Activated T-helper 17 cell treated with anti-CD3 and anti-CD28 coated beads, Interleukin-2, amount 50 U/mL, for 72 hours (primary cell): ENCODE results near the gene GALNT2. TPM values are rescaled to one million over a fixed set of nuclear protein-coding genes. Genes with fewer than 3 reads are reported as not detected.

ENCODE experiments used
- ATAC-seq: fragments of 150-1000 bp; cut with Tn5 transposase; replicated peaks from 2 replicates; pipeline ENCODE4 v1.10.0; 2021; ENCODE audit warnings: mild to moderate bottlenecking, moderate library complexity
- H3K27ac Mint-ChIP-seq: one replicate; pipeline ENCODE4 v1.8.0; 2022; ENCODE audit warnings: mixed read lengths
- H3K27me3 Mint-ChIP-seq: one replicate; pipeline ENCODE4 v1.8.0; 2022; ENCODE audit warnings: mixed read lengths
- H3K36me3 Mint-ChIP-seq: one replicate; pipeline ENCODE4 v1.8.0; 2022; ENCODE audit warnings: low read depth, mild to moderate bottlenecking, mixed read lengths
- H3K4me1 Mint-ChIP-seq: one replicate; pipeline ENCODE4 v1.8.0; 2022; ENCODE audit warnings: mixed read lengths
- H3K4me3 Mint-ChIP-seq: one replicate; pipeline ENCODE4 v1.8.0; 2022; ENCODE audit warnings: mild to moderate bottlenecking, mixed read lengths
- H3K9me3 Mint-ChIP-seq: one replicate; pipeline ENCODE4 v1.8.0; 2022; ENCODE audit warnings: mixed read lengths
- total RNA-seq, 2 donors: library from RNA; stranded (reverse); gene quantifications; one replicate each; pipeline ENCODE4 v1.2.3, GENCODE V29; 2022

The GALNT2 gene
- total RNA-seq, 2 donors from 2014 or later = 49.7 to 53.6 TPM

DNA sequence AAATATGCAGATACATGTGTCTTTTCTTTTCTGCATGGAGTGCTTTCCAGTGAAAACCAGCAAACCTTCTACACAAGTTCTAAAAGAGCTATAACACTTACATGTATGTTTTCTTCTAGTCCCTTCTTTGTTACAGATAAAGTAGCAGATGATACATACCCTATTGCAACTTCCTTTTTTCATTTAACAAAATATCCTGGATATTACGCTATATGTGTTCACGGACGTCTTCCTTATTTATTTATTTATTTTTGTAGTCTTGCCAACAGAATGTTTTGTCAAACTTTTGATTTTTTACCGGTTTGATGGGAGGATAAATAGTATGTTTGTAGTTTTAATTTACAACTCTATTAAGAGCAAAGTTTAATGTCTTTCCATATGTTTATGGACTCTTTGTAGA, 5.2 kb upstream of the GALNT2 start:
- Mint-ChIP-seq H3K36me3 (no peaks in the 10 kb centered on the region), H3K9me3 (peaks cover 3% of the 10 kb centered on the region), H3K27ac (no peak overlapping the region), H3K4me1 (no peaks in the 10 kb centered on the region), H3K27me3 (peaks cover 15% of the 10 kb centered on the region), H3K4me3 (no peak overlapping the region)
- ATAC-seq = no peak

DNA sequence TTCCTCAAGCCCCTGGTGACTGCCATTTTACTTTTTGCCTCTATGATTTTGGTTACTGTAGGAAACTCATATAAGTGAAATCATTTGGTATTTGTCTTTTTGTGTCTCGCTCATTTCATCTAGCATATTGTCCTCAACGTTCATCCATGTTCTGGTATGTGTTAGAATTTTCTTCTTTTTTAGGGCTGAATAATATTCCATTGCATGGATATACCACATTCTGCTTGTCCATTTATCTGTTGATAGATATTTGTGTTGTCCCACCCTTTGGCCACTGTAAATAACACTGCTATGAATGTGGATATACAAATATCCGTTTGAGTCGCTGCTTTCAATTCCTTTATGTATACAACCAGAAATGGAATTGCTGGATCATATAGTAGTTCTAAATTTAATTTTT, 4.5 kb upstream of the GALNT2 start:
- H3K27ac Mint-ChIP-seq = no peak overlapping the region
- peaks cover 3% of the 10 kb centered on the region for H3K9me3 Mint-ChIP-seq
- no peak overlapping the region for H3K4me3 Mint-ChIP-seq
- H3K36me3 Mint-ChIP-seq = no peaks in the 10 kb centered on the region
- no peaks in the 10 kb centered on the region for H3K4me1 Mint-ChIP-seq
- peaks cover 10% of the 10 kb centered on the region for H3K27me3 Mint-ChIP-seq
- no peak for ATAC-seq

DNA sequence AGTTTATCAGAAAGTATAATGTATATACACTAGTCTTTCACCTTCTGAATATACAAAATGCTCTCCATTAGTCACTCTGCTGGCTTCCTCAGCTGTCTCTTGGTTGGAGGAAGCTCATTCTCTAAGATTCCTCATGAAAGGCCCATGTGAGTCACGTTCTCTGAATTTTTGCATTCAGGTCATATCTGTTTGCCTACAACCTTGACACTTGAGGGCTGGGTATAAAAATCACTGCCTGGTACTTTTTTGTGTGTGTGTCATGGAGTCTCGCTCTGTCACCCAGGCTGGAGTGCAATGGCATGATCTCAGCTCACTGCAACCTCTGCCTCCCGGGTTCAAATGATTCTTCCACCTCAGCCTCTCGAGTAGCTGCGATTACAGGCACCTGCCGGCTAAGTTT, 2.8 kb upstream of the GALNT2 start:
- Mint-ChIP-seq H3K4me3 (no peak overlapping the region), H3K9me3 (peaks cover 3% of the 10 kb centered on the region), H3K36me3 (peaks cover 11% of the 10 kb centered on the region), H3K27me3 (peaks cover 4% of the 10 kb centered on the region), H3K4me1 (peaks cover 7% of the 10 kb centered on the region), H3K27ac (no peak overlapping the region)
- ATAC-seq = peak; percentile 18

DNA sequence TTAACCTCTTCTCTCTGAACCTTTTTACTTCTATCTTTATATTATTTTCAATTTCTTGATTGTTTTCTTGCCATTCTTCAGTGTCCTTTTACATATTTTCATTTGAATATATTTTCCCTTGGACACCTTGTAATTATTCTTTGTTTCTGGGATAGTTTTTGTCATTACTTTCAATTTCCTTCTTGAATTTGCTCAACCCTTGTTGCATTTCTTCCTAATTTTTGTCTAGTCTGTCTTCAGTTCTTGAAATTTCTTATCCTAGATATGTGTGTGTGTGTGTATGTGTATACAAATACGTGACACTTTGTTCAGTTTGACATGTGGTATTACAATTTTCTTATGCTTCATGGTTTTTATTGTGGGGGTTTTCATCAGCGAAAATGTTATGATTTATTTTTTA, 1.9 kb upstream of the GALNT2 start:
- Mint-ChIP-seq H3K27me3 (peaks cover 3% of the 10 kb centered on the region), H3K4me1 (peaks cover 13% of the 10 kb centered on the region), H3K27ac (no peak overlapping the region), H3K4me3 (no peak overlapping the region), H3K36me3 (peaks cover 12% of the 10 kb centered on the region), H3K9me3 (peaks cover 3% of the 10 kb centered on the region)
- ATAC-seq = no peak

DNA sequence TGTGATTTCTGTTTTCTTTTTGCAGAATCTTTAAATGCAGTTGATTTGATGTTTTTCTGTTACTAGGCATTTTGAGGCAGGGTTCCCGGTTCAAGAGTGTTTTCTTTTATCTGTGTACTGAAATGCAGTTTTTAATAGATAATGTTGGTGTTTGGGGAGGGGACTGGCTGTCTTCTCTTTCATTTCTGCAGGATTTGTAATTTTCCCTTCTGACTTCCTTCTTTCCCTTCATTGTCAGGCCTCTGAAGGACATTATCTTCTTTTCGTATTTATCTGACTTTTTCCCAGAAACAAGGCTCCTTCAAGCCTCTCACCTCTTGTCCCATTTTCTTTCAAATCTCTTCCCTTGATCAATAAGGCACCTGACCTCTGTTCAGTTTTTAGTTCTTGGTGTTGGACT, 1.5 kb upstream of the GALNT2 start:
- peaks cover 16% of the 10 kb centered on the region for H3K4me1 Mint-ChIP-seq
- H3K4me3 Mint-ChIP-seq = no peak overlapping the region
- peaks cover 3% of the 10 kb centered on the region for H3K9me3 Mint-ChIP-seq
- H3K27me3 Mint-ChIP-seq = peaks cover 3% of the 10 kb centered on the region
- peaks cover 12% of the 10 kb centered on the region for H3K36me3 Mint-ChIP-seq
- no peak for ATAC-seq
- peak overlapping the region; percentile 74 for H3K27ac Mint-ChIP-seq

DNA sequence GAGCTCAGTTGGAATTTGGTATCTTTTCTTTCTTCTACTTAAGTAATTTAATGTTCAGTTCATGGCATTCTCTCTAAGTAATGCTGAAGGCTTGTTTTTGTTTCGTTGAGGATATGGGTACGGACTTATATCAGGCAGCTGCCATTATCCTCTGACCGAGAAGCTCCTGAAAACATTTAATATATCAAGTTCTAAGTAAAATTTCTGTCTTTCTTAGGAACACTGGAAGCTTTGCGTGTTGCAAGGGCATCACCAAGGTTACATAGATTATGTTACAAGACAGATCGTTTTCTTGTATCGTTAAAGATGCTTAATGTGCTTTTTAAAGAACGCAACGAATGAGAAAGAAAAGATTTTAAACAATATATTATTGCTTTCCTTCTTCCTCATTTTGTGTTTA, 1.0 kb upstream of the GALNT2 start:
- H3K27ac Mint-ChIP-seq = peak overlapping the region; percentile 74
- peak overlapping the region; percentile 75 for H3K4me3 Mint-ChIP-seq
- H3K4me1 Mint-ChIP-seq = peaks cover 20% of the 10 kb centered on the region
- peaks cover 3% of the 10 kb centered on the region for H3K9me3 Mint-ChIP-seq
- H3K36me3 Mint-ChIP-seq = peaks cover 12% of the 10 kb centered on the region
- no peaks in the 10 kb centered on the region for H3K27me3 Mint-ChIP-seq
- no peak for ATAC-seq

DNA sequence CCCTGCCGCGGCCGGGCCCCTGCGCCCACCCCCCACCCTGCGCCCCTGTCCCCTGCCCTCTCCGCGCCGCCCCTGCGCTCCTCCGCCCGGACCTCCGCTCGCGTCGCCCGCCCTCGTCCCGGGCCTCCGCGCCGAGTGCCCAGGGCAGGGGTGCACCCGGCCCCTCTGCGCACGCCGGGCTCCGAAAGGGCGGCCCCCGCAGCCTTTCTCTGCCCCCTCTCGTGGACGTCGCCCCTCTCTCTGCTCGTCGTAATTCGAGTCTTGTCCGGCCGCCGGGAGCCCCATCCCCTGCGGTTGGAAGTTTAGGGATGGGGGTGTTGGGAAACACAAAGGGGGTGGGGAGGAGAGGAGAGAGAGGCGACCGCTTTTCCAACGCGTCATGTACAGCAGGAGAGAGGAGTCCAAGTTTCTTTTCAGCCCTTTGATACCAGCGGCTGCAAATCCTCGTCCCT, 407 bp downstream of the GALNT2 start:
- H3K9me3 Mint-ChIP-seq = peaks cover 2% of the 10 kb centered on the region
- peaks cover 12% of the 10 kb centered on the region for H3K36me3 Mint-ChIP-seq
- peaks cover 26% of the 10 kb centered on the region for H3K4me1 Mint-ChIP-seq
- ATAC-seq = peak; percentile 18
- peak overlapping the region; percentile 90 for H3K4me3 Mint-ChIP-seq
- peak overlapping the region; percentile 77 for H3K27ac Mint-ChIP-seq
- H3K27me3 Mint-ChIP-seq = no peaks in the 10 kb centered on the region

DNA sequence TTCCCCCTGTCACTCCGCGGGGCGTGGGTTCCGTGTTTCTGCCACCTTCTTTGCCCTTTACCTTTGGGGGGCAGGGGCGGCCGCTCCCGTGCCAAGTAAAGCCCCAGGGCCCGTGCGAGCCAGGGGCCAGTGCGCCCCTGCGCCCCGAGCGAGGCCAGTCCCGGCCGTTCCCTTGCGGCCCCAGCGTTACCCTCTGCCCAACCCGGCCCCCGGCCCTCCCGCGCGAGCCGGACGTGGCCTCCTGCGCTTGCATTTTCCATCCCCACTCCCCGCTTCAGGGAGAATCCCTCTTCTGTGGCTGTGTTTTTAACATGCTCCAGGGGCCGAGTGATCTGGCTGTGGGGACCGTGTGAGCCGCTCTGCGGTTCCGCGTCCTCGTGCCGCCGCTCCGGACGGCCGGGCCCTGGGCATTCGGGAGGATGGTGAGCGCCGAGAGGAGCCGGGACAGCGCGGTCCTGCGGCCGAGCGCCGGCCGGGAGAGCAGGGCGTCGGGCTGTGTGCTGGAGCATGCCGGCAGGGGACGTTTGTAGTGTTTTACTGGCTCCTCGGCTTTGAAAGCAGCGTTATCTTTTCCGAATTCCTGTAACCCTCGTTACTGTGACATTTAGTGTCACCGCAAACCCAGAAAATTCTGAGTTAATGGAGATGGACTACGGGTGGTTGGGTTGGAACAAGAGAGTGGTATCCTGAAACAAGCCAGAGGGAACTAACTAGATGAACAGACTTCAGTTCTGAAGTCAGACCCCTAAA, 1.0 kb downstream of the GALNT2 start:
- Mint-ChIP-seq H3K27ac (peak overlapping the region; percentile 77), H3K36me3 (peaks cover 12% of the 10 kb centered on the region), H3K9me3 (no peaks in the 10 kb centered on the region), H3K4me1 (peaks cover 26% of the 10 kb centered on the region), H3K27me3 (no peaks in the 10 kb centered on the region), H3K4me3 (peak overlapping the region; percentile 90)
- ATAC-seq = peak; percentile 2

DNA sequence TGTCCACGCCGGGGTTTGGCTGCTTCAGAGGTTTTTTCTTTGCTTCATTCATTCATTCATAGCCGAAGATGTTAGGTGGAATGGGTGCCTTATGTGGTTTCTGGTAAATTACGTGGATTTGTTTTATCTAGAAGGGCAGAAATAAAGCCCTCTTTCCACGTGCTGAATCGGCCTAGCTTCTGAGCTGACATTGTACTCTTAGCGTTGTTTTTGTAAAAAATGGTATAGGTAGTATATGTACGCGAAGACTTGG, 1.5 kb downstream of the GALNT2 start:
- H3K4me1 Mint-ChIP-seq = peaks cover 31% of the 10 kb centered on the region

DNA sequence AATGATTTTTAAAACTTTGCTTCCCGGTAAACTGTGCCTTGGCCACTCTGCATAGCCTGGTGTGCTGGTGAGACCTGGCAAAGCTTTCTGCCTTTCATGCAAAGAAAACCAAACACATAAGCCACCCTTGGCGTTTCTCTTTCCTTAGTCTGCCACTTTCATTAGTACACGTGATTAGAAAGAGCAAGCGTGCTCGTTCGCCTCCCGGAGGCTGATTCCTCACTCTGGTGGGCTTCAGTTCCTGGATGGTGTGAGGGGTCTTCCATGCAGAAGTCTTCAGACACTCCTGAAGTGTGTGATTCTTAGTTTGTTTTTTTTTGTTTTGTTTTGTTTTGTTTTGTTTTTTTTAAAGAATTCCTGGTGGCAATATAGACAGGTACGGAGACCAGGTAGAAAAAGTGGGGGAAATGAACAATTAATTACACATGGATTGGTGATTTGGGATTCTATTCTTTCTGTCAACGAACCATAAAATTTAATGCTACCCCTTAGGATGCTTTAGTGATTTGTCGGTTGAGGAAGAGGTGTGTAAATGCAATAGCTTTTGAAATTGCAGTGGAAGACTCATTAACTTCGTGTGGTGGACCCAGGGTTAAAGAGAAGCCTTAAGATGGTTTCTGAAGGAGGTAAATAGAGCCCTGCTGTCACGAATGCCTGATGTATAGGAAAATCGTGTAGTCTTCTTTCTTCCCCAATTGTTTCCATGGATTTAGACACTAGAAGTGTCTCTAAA, 2.1 kb downstream of the GALNT2 start:
- Mint-ChIP-seq H3K27ac (peak overlapping the region; percentile 77), H3K4me3 (peak overlapping the region; percentile 90), H3K27me3 (no peaks in the 10 kb centered on the region), H3K9me3 (no peaks in the 10 kb centered on the region), H3K4me1 (peaks cover 31% of the 10 kb centered on the region), H3K36me3 (peaks cover 12% of the 10 kb centered on the region)
- ATAC-seq = no peak

More for the DNA sequence above, 1.5 kb downstream of the GALNT2 start:
- no peaks in the 10 kb centered on the region for H3K9me3 Mint-ChIP-seq
- H3K27ac Mint-ChIP-seq = peak overlapping the region; percentile 77
- peak overlapping the region; percentile 90 for H3K4me3 Mint-ChIP-seq
- H3K27me3 Mint-ChIP-seq = no peaks in the 10 kb centered on the region
- H3K36me3 Mint-ChIP-seq = peaks cover 12% of the 10 kb centered on the region
- no peak for ATAC-seq

DNA sequence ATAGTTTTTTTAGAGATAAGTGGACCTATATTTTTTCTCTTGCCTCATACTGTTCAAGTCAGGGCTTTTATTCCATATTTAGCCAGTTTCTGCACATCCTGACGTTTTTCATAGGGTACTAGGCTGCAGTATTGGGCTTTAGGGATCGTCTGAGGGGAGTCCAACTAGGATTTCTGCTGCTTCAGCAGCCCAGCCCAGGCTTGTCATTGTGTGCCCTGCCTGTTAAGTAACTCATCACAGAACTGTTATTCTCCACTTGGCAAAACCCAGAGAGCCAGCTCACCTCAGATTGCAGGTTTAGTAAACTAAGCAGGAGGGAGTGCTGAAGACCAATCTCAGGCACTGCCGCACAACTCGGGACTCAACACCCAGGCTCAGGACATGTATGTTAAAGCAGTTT, 2.8 kb downstream of the GALNT2 start:
- ATAC-seq = no peak
- H3K4me1 Mint-ChIP-seq = peaks cover 31% of the 10 kb centered on the region
- no peaks in the 10 kb centered on the region for H3K9me3 Mint-ChIP-seq
- no peak overlapping the region for H3K27ac Mint-ChIP-seq
- peak overlapping the region; percentile 90 for H3K4me3 Mint-ChIP-seq
- H3K36me3 Mint-ChIP-seq = peaks cover 12% of the 10 kb centered on the region
- no peaks in the 10 kb centered on the region for H3K27me3 Mint-ChIP-seq

DNA sequence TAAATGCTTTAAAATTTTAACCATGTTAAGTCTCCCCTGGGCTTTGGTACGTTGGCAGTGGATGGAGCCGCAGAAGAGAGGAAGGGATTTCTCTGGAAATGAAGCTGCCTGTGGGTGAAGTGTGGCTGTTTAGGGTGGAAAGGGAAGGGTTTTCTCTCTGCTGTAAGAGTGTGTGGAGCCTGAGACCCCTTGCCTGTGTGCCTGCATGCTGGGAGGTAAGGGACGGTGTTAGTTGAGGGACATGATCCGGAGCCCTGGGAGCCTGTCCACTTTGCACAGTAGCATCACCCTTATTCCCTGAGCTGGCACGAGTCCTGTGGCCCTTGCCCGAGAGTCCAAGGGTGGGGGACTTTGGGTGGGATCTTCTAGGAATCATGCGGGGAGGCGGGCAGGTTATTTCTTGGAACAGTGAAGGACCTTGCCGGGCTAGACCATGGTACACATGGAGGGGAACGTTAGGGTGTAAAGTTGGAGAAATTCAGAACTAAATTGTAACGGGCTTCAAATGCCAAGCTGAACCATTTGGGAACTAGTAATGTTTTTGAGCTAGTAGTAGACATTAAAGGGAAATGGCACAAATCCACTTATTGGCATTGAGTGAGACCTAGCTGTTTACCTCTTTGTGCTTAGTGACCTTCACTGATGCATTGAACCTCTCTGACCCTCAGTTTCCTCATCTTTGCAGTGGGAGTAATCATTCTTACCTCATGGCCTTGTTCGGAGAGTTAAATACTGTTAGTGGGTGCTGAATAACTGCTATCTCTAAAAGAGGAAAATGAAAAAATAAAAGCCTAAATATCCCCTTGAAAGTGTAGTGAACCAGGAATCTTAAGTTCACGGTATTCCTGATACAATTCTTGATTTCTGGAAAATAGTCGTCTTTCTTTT, 3.5 kb downstream of the GALNT2 start:
- no peak for ATAC-seq
- H3K27me3 Mint-ChIP-seq = no peaks in the 10 kb centered on the region
- peaks cover 12% of the 10 kb centered on the region for H3K36me3 Mint-ChIP-seq
- no peak overlapping the region for H3K4me3 Mint-ChIP-seq
- peaks cover 34% of the 10 kb centered on the region for H3K4me1 Mint-ChIP-seq
- no peaks in the 10 kb centered on the region for H3K9me3 Mint-ChIP-seq
- peak overlapping the region; percentile 8 for H3K27ac Mint-ChIP-seq

DNA sequence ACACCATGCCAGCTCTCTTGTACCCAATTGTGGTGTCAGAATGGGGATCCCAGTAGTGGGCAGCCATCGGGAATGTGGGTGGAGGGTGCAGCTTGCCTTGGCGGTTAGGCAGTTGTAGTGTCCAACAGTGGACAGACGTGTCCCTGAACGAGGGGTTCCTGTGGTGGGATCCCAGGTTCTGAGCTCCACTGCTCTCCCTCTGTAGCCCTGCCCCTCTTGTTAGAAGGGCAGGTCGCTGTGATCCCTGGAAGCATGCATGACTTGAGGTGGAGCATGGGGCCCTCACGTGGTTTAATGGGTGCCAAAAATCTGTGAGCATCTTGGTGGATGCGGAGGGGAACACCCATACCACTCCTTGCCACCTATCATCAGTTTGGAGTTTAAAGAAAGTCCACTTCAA, 4.3 kb downstream of the GALNT2 start:
- no peak overlapping the region for H3K4me3 Mint-ChIP-seq
- no peaks in the 10 kb centered on the region for H3K9me3 Mint-ChIP-seq
- H3K27me3 Mint-ChIP-seq = no peaks in the 10 kb centered on the region
- H3K4me1 Mint-ChIP-seq = peaks cover 42% of the 10 kb centered on the region
- H3K36me3 Mint-ChIP-seq = peaks cover 18% of the 10 kb centered on the region
- no peak overlapping the region for H3K27ac Mint-ChIP-seq
- ATAC-seq = no peak

DNA sequence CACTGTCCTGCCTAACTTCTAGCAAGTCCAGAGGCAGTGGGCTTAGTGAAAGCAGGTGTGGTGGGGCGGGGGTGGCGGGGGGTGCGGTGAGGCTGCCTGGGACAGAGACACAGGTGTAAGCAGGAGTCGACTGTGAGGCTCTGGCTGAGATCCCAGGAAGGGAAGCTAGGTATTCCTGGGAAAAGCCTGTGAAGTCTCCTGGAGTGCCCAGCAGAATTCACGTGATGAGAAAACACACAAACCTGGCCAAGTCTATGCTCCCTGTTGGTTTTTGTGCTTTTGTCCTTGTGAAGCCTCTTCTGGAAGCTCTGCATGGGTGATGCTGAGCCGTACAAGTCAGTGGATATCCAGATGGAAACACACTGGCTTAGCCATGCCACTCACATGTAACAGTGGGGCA, 5.3 kb downstream of the GALNT2 start:
- H3K36me3 Mint-ChIP-seq = peaks cover 28% of the 10 kb centered on the region
- H3K27me3 Mint-ChIP-seq = no peaks in the 10 kb centered on the region
- no peaks in the 10 kb centered on the region for H3K9me3 Mint-ChIP-seq
- H3K4me1 Mint-ChIP-seq = peaks cover 52% of the 10 kb centered on the region
- H3K27ac Mint-ChIP-seq = no peak overlapping the region
- no peak overlapping the region for H3K4me3 Mint-ChIP-seq
- no peak for ATAC-seq
